ENCODE data around the gene ITGBL1. TPM values are rescaled to one million over a fixed set of nuclear protein-coding genes. Genes with fewer than 3 reads are reported as not detected.

ITGBL1 gene
- 41.5 and 56.5 TPM in 2 replicates for total RNA-seq

GRCh38 chr13:101452519-101453485, at the start of gene ITGBL1:
ITGBL1 (plus strand) TSS chr13:101452675; CDS start chr13:101452834, 159 bp downstream.

DNA sequence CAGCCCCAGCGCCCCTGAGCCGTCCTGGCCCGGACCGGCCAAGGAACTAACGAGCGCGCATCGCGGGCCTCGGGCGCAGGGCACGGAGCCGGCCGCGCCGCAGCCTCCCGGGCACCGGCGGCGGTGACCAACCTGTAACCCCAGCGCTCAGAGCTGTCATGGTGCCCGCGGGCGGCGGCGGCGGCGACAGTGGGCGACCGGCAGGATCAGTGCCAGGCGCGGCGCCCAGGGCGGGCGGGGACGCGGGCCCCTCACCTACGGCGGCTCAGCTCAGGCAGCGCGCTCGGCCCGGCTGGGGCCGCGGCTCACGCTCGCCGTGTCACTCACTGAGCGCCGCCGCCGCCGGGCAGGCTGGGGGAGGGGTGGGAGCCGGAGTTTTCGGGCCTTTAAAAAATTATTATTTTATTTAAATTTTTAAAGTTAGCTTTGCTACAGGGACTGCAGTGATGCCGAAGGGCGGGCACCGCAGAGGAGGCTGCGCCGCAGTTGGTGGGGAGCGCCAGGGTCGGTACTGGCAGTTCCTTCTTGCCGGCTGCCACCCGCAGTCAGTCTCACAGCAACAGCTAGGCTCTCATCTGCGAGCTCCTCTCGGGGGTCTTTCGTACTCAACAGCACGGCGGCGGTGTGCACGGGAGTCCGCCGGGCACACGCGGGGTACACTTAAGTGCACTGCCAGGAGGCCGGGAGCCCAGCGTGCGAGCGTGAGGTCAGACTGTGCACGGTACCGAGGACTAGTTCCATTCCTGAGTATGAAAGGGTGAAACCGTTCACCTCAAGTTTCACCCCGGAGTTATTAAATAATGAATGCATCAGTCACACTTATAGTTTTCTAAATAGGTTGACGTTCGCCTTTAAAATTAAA, 36.1 kb upstream of the ITGBL1 start, which contains the start of gene NALCN:
Gene NALCN (minus strand): TSS at position 328 of the 862 bp plus-strand sequence. CDS start 17,382 bp downstream, outside the sequence.

Other genes starting within 250 kb of the ITGBL1 start
- gene NALCN, start 36.2 kb upstream of the ITGBL1 start, total RNA-seq: 0.66 and 1.5 TPM in 2 replicates

All from uterine smooth muscle cell (primary cell).